HCT116 (cell line): Measurements from ENCODE around the gene RTN4RL2. TPM values are rescaled to one million over a fixed set of nuclear protein-coding genes. Genes with fewer than 3 reads are reported as not detected.

Experiments
- ATAC-seq: fragments of 200-7000 bp; cut with Tn5 transposase; 2 replicates; pipeline ENCODE4 v1.9.1; 2020; ENCODE audit warnings: mild to moderate bottlenecking, moderate library complexity
- BruUV-seq: library from RNA; stranded (reverse); fragments of 400-500 nt; replicated peaks from 2 replicates; lab custom pipeline; 2021; lab: Mats Ljungman, UMichigan
- CTCF ChIA-PET: fragments of 300-600 bp; sonication (Branson Sonifier 250); formaldehyde crosslinking; loops from one replicate; lab custom pipeline; 2021; ENCODE audit warnings: antibody characterized with exemption; lab: Charles Lee
- POLR2A ChIA-PET: fragments of 300-600, 350-600 bp; sonication (Branson Sonifier 250); formaldehyde crosslinking; loops from one replicate; lab custom pipeline; 2021; ENCODE audit warnings: antibody characterized with exemption; lab: Charles Lee
- RAD21 ChIA-PET, 2 experiments: fragments of 300-600 bp; sonication (Branson Sonifier 250); formaldehyde crosslinking; loops; one replicate each; lab custom pipeline; 2023; ENCODE audit warnings: low total read pairs in 2 of 2; ENCODE audit not compliant: uncharacterized antibody in 2 of 2, unreplicated experiment in 2 of 2, low non-redundant PET in 1 of 2; lab: Charles Lee
- DNase-seq: peaks from one replicate; pipeline ENCODE4 v3.0.0-alpha.2; 2010; ENCODE audit warnings: low read depth, low spot score
- H2AFZ ChIP-seq: fragments of 200-600 bp; shearing (Covaris generic), sonication (generic); 2 replicates; pipeline ENCODE4 v1.6.1; 2017; ENCODE audit warnings: low read depth, mixed run types, mixed read lengths, antibody characterized with exemption, low read length; ENCODE audit not compliant: poor library complexity, severe bottlenecking
- H3K27ac ChIP-seq: 2 replicates; pipeline ENCODE4 v1.5.1; 2012; ENCODE audit warnings: low read depth, low read length
- H3K27me3 ChIP-seq: fragments of 200-600 bp; sonication (generic); 2 replicates; pipeline ENCODE4 v1.6.1; 2016; ENCODE audit warnings: mixed run types, low read length, mixed read lengths; ENCODE audit not compliant: insufficient read depth
- H3K36me3 ChIP-seq, 2 experiments: fragments of 200-500 bp in 1 of 2; fragments of 200-600 bp in 1 of 2; sonication (Bioruptor generic) in 1 of 2; sonication (generic) in 1 of 2; 2 replicates each; pipeline versions ENCODE4 v1.5.1 to v1.6.1; 2014 to 2016; ENCODE audit warnings: low read length in 2 of 2, inconsistent platforms in 1 of 2, mixed read lengths in 1 of 2, mixed run types in 1 of 2; ENCODE audit not compliant: insufficient read depth in 2 of 2, control insufficient read depth in 1 of 2
- H3K4me1 ChIP-seq, 2 experiments: fragments of 200-600 bp in 1 of 2; sonication (generic) in 1 of 2; 2 replicates each; pipeline versions ENCODE4 v1.5.1 to v1.6.1; 2012 to 2017; ENCODE audit warnings: low read length in 2 of 2, inconsistent platforms in 1 of 2, mild to moderate bottlenecking in 1 of 2, mixed read lengths in 1 of 2, mixed run types in 1 of 2, moderate library complexity in 1 of 2; ENCODE audit not compliant: insufficient read depth in 2 of 2, control insufficient read depth in 1 of 2
- H3K4me2 ChIP-seq: fragments of 200-600 bp; sonication (generic); 2 replicates; pipeline ENCODE4 v1.6.1; 2017; ENCODE audit warnings: mixed run types, low read length, mixed read lengths
- H3K4me3 ChIP-seq, 2 experiments: fragments of 200-600 bp in 1 of 2; sonication (generic) in 1 of 2; replicated peaks in 1 of 2; 2 replicates each; pipeline ENCODE4 v1.5.1; 2011 to 2016; ENCODE audit warnings: low read length in 2 of 2, control low read depth in 1 of 2, low read depth in 1 of 2, mild to moderate bottlenecking in 1 of 2, mixed read lengths in 1 of 2, mixed run types in 1 of 2
- H3K79me2 ChIP-seq: fragments of 200-600 bp; sonication (generic); 2 replicates; pipeline ENCODE4 v1.6.1; 2017; ENCODE audit warnings: mild to moderate bottlenecking, mixed run types, low read length, moderate library complexity, mixed read lengths; ENCODE audit not compliant: insufficient read depth
- H3K9ac ChIP-seq: fragments of 200-600 bp; sonication (generic); 2 replicates; pipeline ENCODE4 v1.6.1; 2016; ENCODE audit warnings: low read length, mixed read lengths
- H3K9me2 ChIP-seq: fragments of 200-600 bp; sonication (generic), shearing (Covaris generic); 2 replicates; pipeline ENCODE4 v1.6.1; 2017; ENCODE audit warnings: mixed run types, mild to moderate bottlenecking, moderate library complexity; ENCODE audit not compliant: insufficient read depth
- H3K9me3 ChIP-seq, 2 experiments: fragments of 200-500 bp in 1 of 2; fragments of 200-600 bp in 1 of 2; sonication (Bioruptor generic) in 1 of 2; sonication (generic) in 1 of 2; 2 replicates each; pipeline ENCODE4 v1.6.1; 2014 to 2017; ENCODE audit warnings: low read length in 2 of 2, mixed read lengths in 2 of 2, inconsistent platforms in 1 of 2, low read depth in 1 of 2, mild to moderate bottlenecking in 1 of 2, mixed run types in 1 of 2, moderate library complexity in 1 of 2; ENCODE audit not compliant: control insufficient read depth in 1 of 2, insufficient read depth in 1 of 2
- H4K20me1 ChIP-seq: fragments of 200-600 bp; sonication (generic), shearing (Covaris generic); 2 replicates; pipeline ENCODE4 v1.6.1; 2017; ENCODE audit warnings: mixed run types, mild to moderate bottlenecking, moderate library complexity; ENCODE audit not compliant: insufficient read depth
- EGR1 ChIP-seq: IDR thresholded peaks from 2 replicates; pipeline ENCODE4 v1.6.1; 2012; ENCODE audit warnings: low read depth
- EZH2 ChIP-seq: fragments of 200-600 bp; sonication (generic); IDR thresholded peaks from 2 replicates; pipeline ENCODE4 v1.6.1; 2017; ENCODE audit warnings: antibody characterized with exemption, mixed run types
- RAD21 ChIP-seq: IDR thresholded peaks from 2 replicates; pipeline ENCODE4 v1.6.1; 2012; ENCODE audit warnings: low read depth, mild to moderate bottlenecking
- SRF ChIP-seq: IDR thresholded peaks from 2 replicates; pipeline ENCODE4 v1.6.1; 2012; ENCODE audit warnings: low read depth
- ZFX ChIP-seq: fragments of 450-650 bp; IDR thresholded peaks from 2 replicates; pipeline ENCODE4 v1.6.1; 2017
- intact Hi-C: fragments of 100-400 bp; cut with micrococcal nuclease; formaldehyde crosslinking; loops from 2 replicates; pipeline ENCODE4 v1.10.0; 2022
- total RNA-seq: library from RNA; stranded (reverse); gene quantifications from one replicate; pipeline ENCODE4 v1.2.1, GENCODE V29; 2021; ENCODE audit not compliant: unreplicated experiment

RTN4RL2 gene
- total RNA-seq, 1 experiment from 2014 or later: 24.0 TPM

GRCh38 chr11:57479021-57479663, 18.8 kb downstream of the RTN4RL2 start:
- Histone ChIP-seq H3K9me3 (no peaks in the 10 kb centered on the region), H3K4me1 (no peaks in the 10 kb centered on the region), H3K79me2 (no peaks in the 10 kb centered on the region), H3K9me2 (no peaks in the 10 kb centered on the region), H3K36me3 (no peaks in the 10 kb centered on the region), H3K27me3 (no peaks in the 10 kb centered on the region), H3K27ac (no peak overlapping the region), H2AFZ (no peak overlapping the region), H4K20me1 (no peaks in the 10 kb centered on the region), H3K4me2 (no peak overlapping the region), H3K9ac (no peak overlapping the region), H3K4me3 (no peak overlapping the region)
- ChIA-PET CTCF (interaction anchor here (1.4 to 2.0 kb wide), 3 partner anchors 14 to 165 kb away, joined by 3 to 6 read pairs (median 5); no protein-coding TSS in a partner anchor), RAD21 (no interaction called here), POLR2A (interaction anchor here (0.8 kb wide), 1 partner anchor 41 kb away, joined by 3 read pairs; no protein-coding TSS in a partner anchor)
- intact Hi-C loops: no loop called here
- DNase-seq (no peak), ATAC-seq (no peak)
- TF ChIP-seq RAD21: no peak
- no peak for TF ChIP-seq SRF
- TF ChIP-seq EGR1: no peak
- TF ChIP-seq, all 23 proteins: peak for 0
- no TSS peak for BruUV-seq

GRCh38 chr11:57479911-57480310, 19.6 kb downstream of the RTN4RL2 start:
- ChIA-PET RAD21 (no interaction called here), POLR2A (no interaction called here), CTCF (interaction anchor here (1.0 to 2.0 kb wide), 3 partner anchors 13 to 48 kb away, joined by 3 to 8 read pairs (median 5); no protein-coding TSS in a partner anchor)
- Histone ChIP-seq H4K20me1 (no peaks in the 10 kb centered on the region), H3K4me3 (no peak overlapping the region), H3K9me2 (no peaks in the 10 kb centered on the region), H3K4me1 (no peaks in the 10 kb centered on the region), H3K9me3 (no peaks in the 10 kb centered on the region), H3K27me3 (no peaks in the 10 kb centered on the region), H3K79me2 (no peaks in the 10 kb centered on the region), H3K9ac (no peak overlapping the region), H3K4me2 (no peak overlapping the region), H3K36me3 (no peaks in the 10 kb centered on the region), H3K27ac (no peak overlapping the region), H2AFZ (no peak overlapping the region)
- no peak for DNase-seq
- no TSS peak for BruUV-seq
- peak; percentile 59 for ATAC-seq
- intact Hi-C loops: no loop called here
- TF ChIP-seq EZH2 (no peak), ZFX (no peak)
